ENCODE results near the gene NEGR1.
"Not testable (repeated sequence)": the region's sequence is repeated elsewhere in the genome, so short reads cannot be mapped to it uniquely, and the experiment has no call there.

NEGR1 gene

DNA sequence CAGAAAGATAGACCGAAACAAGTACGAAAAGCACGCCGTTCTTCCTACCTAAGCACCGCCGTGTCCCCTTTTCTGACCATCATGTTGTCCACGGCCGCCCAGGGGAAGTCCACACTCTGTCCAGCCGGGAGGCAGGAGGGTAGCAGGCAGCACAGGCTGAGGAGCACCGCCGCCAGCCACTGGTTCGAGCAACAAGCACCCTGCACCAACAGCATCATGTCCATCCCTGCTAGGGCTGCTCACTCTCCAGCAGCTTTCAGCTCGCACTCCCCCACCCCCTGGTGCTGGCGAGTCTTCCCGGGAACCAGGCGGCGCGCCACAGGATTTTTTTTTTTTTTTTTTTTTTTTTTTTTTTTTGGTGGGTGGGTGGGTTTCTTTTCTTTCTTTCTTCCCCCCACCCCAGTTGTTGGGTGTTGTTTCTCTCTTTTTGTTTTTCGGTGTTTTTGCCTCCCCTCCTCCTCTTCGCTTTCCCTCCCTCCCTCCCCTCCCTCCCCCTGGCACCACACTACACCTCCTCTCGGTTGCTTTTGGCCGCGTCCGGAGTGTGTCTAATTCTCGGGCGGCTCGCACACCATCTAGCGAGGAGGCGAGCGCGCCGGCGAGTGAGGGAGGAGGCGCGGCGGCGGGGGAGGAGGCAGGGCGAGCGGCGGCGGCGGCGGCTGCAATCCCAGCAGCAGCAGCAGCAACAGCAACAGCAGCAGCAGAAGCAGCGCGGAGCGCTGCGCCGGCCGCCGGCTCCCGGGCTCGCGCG lies at the start of gene NEGR1:
NEGR1 (minus strand) TSS at position 269 of the 751 bp plus-strand sequence.
- peak; percentile 75 for DNase-seq

- DNase-seq = no peak
Measured at GRCh38 chr1:72326494-72326893, 44.2 kb upstream of the NEGR1 start.

DNA sequence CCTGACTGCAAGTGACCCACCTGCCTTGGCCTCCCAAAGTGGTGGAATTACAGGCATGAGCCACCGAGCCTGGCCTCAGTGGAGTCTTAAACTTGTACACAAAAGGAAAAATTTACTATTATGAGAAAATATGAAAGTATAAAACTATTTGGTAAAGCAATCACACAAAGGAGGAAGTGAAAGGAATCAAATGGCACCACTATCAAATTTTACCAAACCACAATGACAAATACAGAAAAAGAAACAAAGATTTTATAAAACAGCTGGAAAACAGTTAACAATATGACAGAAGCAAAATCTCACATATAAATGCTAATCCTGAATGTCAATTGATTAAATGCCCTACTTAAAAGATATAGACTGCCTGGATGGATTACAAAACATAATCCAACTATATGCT lies 42.1 kb upstream of the NEGR1 start:
- no peak for DNase-seq

GRCh38 chr1:72322910-72323309 lies 40.6 kb upstream of the NEGR1 start:
- DNase-seq = no peak

DNA sequence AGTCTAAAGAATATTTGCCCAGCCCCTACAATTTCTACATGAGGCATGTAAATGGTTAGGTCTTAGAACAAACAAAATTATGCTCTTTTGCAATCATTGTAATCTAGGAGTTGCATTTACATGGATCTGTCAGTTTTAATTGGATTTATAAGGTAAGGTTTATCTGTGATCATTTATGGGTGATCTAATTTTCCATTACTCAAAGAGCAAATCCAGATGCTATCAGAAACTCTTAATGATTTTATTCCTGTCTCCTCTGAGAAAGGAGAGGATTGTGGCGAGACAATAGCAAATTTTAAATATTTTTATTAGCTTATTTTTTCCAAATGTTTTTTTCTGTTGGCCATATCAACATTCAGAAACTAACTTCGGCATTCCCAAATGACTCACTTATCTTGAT lies 14.2 kb upstream of the NEGR1 start:
- DNase-seq = no peak

GRCh38 chr1:72288886-72289285 lies 6.5 kb upstream of the NEGR1 start:
- DNase-seq = no peak

DNA sequence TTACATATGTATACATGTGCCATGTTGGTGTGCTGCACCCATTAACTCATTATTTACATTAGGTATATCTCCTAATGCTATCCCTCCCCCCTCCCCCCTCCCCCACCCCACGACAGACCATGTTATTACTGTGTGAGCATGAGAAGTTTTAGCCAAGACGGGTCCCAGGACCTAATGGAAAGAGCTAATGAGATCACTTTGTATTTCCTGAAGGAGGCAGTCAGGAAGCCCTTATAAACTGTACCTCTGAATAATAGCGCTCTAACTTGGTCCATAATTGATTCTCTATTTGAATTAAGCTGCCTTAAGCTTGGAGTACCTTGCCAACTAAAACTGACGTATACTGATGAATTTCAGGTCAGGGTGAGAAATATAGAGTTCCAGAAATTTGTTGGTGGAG lies 4.1 kb upstream of the NEGR1 start:
- DNase-seq = no peak

- no peak for DNase-seq
Measured at GRCh38 chr1:72285074-72285425, 2.7 kb upstream of the NEGR1 start.

DNA sequence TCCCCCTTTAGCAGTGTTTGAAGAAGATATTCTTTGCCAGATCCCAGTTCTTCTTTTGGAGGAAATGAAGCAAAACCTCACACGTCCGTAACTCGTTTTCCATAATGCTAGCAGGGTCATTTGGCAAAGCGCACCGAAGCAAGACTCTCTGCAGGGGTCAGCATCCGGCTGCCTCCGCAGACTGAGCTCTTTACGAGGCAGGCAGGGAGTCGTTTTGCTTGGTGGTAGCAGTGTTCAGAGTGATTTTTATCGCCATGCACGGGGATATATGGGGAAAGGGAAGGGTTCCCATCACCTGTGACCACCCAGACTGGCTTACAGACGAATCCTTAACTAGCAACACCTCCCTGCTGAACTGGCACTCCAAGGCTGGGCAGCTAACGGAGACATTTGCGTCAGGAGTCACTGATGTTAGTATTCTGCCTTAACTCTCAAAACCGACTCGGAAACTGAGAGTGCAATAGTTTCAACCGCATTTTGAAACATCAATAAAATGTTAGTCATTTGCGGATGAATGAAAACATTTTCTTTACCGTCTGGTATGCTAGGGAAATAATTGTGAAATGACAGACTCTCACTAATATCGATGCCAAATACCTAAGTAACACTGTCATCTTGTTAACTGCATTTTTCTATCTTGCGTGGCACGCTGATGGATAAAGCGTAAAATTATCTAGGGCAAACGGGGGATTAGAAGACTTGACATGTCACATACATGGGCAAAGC lies 2.2 kb upstream of the NEGR1 start:
- peak; percentile 60 for DNase-seq

DNA sequence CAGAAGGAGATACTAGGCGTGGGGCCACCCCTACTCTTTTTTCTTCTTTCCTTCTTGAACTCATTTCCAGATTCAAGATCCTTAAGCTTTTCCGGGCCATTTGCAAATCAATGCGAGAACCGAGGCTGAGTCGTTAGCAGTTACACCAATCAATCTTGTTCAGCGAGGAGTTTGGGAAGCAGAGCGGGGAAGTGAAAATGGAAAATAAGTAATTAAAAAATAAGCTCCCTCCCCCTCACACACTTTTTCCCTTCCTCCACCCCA lies 1.7 kb upstream of the NEGR1 start:
- DNase-seq = no peak

DNA sequence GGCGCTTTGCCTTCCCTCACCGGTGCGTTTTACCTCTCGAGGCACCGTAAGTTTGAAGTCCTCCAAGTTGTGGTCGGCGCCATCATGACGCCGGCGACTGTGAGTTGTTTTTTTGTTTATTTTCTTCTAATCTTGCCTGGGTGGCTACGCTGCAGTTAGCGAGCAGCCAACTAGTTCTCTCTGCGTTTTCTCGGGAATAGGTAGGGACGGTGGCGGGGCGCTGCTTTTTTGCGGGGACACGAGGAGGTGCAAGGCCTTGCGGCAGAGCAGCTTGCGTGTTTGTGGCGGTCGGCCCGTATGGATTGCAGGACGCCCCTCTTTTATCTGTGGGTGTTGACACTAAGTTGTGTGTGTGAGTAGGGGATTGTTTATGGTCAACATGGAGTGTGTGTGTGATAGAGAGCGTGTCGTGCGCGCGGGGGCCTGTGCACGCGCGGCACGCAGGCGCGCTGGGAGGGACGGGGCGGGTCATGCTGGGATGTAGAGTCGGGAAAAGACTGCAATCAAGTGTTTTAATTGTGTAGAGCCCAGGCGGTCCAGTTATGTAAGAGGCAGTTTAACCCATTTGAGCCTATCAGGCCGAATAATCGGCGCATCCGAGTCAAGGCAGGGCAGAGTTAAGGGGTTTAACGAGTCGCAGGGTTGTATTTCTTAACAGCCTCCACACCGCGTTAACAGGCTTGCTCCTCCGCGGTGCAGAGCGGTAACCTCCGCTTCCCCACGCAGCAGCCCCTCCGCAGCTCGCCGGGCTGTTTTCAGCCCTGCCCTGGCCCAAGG lies 1.2 kb upstream of the NEGR1 start:
- DNase-seq = peak; percentile 23

DNA sequence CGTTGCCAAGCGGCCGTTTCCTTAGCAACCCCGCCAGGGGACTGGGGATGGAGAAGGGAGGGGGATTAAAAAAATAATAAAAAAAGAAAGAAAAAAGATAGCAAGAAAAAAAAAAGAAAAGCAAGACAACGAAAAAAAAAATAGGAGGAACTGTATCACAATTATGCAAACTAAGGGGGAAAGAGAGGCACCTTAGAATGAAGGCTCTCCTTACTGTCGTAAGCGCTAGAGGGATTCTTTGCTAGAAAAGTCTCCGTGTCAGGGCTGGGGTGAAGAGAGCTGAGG lies 625 bp upstream of the NEGR1 start:
- DNase-seq = no peak

DNA sequence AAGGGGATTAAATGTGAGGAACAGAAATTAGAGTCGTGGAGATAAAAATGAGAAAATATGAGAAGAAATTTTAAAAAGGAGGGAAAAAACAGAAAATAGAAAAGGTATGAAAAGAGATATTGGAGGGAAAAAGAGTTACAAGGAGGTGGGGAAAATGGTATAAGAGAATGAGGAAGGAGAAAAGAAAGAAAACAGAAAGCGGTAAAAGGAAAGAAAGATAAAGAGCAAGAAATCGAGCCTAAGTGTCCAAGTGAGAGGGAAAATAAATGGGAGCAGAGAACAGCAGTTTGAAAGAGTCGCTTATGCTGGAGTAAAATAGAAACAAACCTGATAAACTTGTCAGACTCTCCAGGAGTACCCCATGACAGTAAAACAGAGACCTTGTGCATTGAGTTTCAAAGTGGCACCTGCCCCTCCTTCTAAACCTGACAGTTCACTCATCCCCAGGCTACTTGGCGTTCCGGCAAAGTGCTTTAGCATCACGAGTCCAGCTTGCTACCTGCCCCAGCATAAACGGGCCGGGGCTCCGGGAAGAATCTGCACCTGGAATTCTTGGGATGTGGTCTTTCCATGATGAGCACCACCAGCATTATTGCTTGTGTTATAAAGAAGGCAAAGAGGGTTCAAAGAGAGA lies 585 bp downstream of the NEGR1 start:
- DNase-seq = no peak

DNA sequence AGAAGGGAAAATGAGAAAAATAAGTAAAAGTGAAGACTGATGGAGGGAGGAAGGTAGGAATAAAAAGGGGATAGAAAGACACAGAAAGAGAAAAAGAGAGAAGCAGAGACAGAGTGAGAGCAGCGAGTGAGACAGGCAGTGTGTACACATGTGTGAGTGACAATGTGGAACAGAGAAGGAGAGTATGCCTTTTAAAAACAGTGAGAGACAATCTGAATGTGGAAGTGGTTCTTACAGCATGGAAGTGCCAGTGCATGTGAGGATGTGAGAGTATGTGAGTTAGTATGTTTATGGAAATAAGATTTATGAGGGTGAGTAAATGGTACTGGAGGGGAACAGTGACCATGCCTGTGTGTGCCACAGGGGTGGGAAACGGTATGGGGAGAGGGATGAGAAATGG lies 1.2 kb downstream of the NEGR1 start:
- no peak for DNase-seq

- no peak for DNase-seq
Measured at GRCh38 chr1:72280711-72281110, 1.6 kb downstream of the NEGR1 start.

GRCh38 chr1:72280131-72280530 lies 2.2 kb downstream of the NEGR1 start:
- no peak for DNase-seq

GRCh38 chr1:72278461-72278860 lies 3.9 kb downstream of the NEGR1 start:
- no peak for DNase-seq

GRCh38 chr1:72271555-72272085 lies 10.7 kb downstream of the NEGR1 start:
- DNase-seq = no peak

GRCh38 chr1:72262735-72263134 lies 19.6 kb downstream of the NEGR1 start:
- DNase-seq = no peak

GRCh38 chr1:72253132-72253531 lies 29.2 kb downstream of the NEGR1 start:
- no peak for DNase-seq

GRCh38 chr1:72241397-72241796 lies 40.9 kb downstream of the NEGR1 start:
- no peak for DNase-seq

- not testable (repeated sequence) for DNase-seq
Measured at GRCh38 chr1:72235931-72236330, 46.4 kb downstream of the NEGR1 start.

DNA sequence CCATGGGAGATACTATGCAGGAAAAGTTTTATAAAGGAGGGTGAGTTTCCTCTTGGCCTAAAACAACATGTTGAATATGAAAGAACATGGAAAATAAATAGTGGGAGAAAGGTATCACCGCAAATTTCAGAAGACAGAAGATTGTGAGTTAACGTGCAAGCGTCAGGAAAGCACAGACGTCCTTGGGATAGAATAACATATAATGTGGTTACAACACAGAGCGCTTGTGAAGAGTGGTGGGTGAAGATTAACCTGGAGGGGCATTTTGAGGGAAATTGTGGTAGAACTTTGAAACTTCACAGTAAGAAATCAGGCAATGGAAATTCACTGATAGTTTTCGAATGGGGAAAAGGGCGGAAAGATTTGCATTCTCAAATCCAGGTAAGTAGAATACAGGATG lies 47.3 kb downstream of the NEGR1 start:
- DNase-seq = no peak

DNA sequence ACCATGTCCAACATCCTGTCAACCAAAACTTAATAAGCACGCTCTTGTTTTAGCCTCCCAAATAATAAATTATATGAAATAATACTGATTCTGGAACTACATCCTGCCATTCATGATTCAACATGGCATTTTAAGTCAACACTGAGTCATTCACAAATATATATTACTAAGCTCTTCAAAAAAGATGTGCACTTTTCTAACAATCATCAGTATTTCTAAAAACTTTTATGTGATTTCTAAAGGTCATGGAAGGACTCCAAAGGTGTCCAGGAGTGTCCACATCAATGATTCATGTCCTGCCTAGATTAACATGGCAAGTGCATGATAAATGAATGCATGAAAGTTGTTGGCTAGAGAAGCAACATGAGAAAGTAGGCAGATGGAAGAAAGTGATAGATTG lies 51.6 kb downstream of the NEGR1 start:
- DNase-seq = no peak

Measured in activated CD4-positive, alpha-beta T cell treated with anti-CD3 and anti-CD28 coated beads for 48 hours (primary cell).